Ishikawa (cell line): ENCODE results near the gene TMC2.
A peak's percentile ranks its signal among the peaks of the same experiment; 100 is the strongest.

Source experiments
- CEBPB ChIP-seq: IDR thresholded peaks from 2 replicates; pipeline ENCODE4 v1.6.1; 2012
- CREB1 ChIP-seq: IDR thresholded peaks from 2 replicates; pipeline ENCODE4 v1.6.1; 2012; ENCODE audit warnings: low read depth
- EGR1 ChIP-seq: IDR thresholded peaks from 2 replicates; pipeline ENCODE4 v1.6.1; 2012
- EP300 ChIP-seq: IDR thresholded peaks from 2 replicates; pipeline ENCODE4 v1.6.1; 2012; ENCODE audit warnings: borderline replicate concordance
- FOXM1 ChIP-seq: IDR thresholded peaks from 2 replicates; pipeline ENCODE4 v1.6.1; 2012; ENCODE audit warnings: low read depth, borderline replicate concordance
- MAX ChIP-seq: IDR thresholded peaks from 2 replicates; pipeline ENCODE4 v1.6.1; 2012
- NFIC ChIP-seq: IDR thresholded peaks from 2 replicates; pipeline ENCODE4 v1.6.1; 2012
- RAD21 ChIP-seq: IDR thresholded peaks from 2 replicates; pipeline ENCODE4 v1.6.1; 2012; ENCODE audit warnings: low read depth
- REST ChIP-seq: IDR thresholded peaks from 2 replicates; pipeline ENCODE4 v1.6.1; 2012; ENCODE audit warnings: low read depth, mild to moderate bottlenecking
- TAF1 ChIP-seq: IDR thresholded peaks from 2 replicates; pipeline ENCODE4 v1.6.1; 2012; ENCODE audit warnings: low read depth, mild to moderate bottlenecking
- TCF12 ChIP-seq: IDR thresholded peaks from 2 replicates; pipeline ENCODE4 v1.6.1; 2012; ENCODE audit warnings: low read depth
- TEAD4 ChIP-seq: IDR thresholded peaks from 2 replicates; pipeline ENCODE4 v1.6.1; 2012
- USF1 ChIP-seq: IDR thresholded peaks from 2 replicates; pipeline ENCODE4 v1.6.1; 2012
- YY1 ChIP-seq: IDR thresholded peaks from 2 replicates; pipeline ENCODE4 v1.6.1; 2012; ENCODE audit warnings: low read depth
- ZBTB7A ChIP-seq: IDR thresholded peaks from 2 replicates; pipeline ENCODE4 v1.6.1; 2012; ENCODE audit warnings: low read depth

Gene TMC2

DNA sequence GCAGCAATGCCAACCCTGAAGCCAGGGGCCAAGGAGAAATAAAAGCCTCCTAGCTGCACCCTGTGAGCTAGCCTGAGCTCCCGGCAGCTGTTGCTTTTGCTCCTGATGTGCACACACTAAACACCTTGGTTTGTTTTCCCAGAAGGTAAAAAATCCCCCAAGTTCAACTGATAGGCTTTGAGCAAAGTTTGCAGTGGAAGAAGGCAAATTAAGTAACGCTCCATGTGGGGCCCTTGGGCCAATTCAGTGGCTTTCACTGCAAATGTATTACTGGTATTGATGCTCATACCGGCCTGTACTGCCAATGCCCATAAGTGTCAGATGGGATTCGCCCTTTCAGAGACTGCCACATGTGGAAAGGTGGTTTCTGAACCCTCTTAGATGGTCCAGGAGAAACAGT lies 137.1 kb downstream of the TMC2 start:
- TF ChIP-seq EP300 (no peak), TEAD4 (no peak), FOXM1 (no peak), MAX (no peak), TCF12 (no peak), USF1 (no peak), YY1 (no peak), EGR1 (no peak), REST (no peak)

DNA sequence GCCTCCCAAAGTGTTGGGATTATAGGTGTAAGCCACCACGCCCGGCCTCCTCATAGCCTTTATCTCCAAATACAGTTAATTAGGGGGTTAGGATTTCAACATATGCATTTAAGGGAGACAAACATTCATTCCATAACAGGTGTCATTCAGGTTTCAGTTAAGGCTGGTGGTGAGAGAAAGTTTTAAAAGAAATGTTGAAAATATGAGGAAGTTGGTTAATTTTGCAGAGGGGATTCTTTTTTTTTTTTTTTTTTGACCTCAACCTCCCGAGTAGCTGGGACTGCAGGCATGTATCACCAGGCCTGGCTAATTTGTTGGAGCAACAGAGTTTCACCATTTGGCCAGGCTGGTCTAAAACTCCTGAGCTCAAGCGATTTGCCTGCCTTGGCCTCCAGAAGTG lies 143.7 kb downstream of the TMC2 start:
- no peak for TF ChIP-seq REST
- TF ChIP-seq MAX, result no peak
- no peak for TF ChIP-seq EP300
- no peak for TF ChIP-seq USF1
- no peak for TF ChIP-seq TCF12
- no peak for TF ChIP-seq EGR1
- no peak for TF ChIP-seq NFIC
- no peak for TF ChIP-seq CEBPB
- no peak for TF ChIP-seq CREB1
- TF ChIP-seq RAD21, result no peak

GRCh38 chr20:2687514-2687913 lies 151.1 kb downstream of the TMC2 start:
- TF ChIP-seq ZBTB7A, result no peak
- TF ChIP-seq FOXM1, result no peak
- TF ChIP-seq CREB1, result no peak
- no peak for TF ChIP-seq REST
- TF ChIP-seq EGR1, result no peak
- TF ChIP-seq MAX, result no peak
- no peak for TF ChIP-seq TEAD4
- no peak for TF ChIP-seq RAD21
- TF ChIP-seq EP300, result no peak
- no peak for TF ChIP-seq TCF12
- no peak for TF ChIP-seq YY1
- TF ChIP-seq CEBPB, result no peak
- no peak for TF ChIP-seq TAF1
- TF ChIP-seq NFIC, result no peak
- no peak for TF ChIP-seq USF1

DNA sequence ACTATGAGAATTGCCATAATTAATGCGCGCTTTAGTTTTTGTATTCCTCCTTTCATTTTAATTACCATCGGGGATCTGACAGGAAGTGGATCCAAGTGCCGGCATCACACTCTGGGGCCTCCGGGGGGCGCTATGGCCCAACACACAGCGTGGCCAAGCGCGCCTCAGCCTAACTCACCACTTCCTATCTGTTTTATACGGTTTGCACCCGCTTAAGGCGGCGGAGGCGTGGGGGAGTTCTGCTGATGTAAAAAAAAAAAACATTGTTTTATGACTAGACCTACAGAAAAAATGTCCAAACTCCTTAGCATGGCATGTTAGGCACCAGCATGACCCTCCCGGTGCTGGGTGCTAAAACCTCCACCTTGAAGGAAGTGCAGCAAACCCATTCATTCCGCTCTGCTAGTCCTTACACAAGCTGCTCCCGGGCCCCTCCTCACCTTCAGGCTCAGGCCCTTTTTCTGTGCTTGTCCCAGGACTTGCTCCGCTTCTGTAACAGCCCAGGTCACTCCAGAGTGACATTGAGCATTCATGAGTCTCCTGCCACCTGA lies 151.7 kb downstream of the TMC2 start:
- TF ChIP-seq RAD21 (peak; percentile 78), TCF12 (no peak)

- TF ChIP-seq USF1 (no peak), RAD21 (no peak), YY1 (no peak), REST (no peak), EP300 (no peak), TAF1 (no peak), TCF12 (no peak), TEAD4 (no peak), FOXM1 (no peak), EGR1 (no peak), CEBPB (no peak), MAX (no peak), CREB1 (no peak)
Observed at GRCh38 chr20:2690213-2690612, 153.8 kb downstream of the TMC2 start.
